ENCODE data around the gene BCAR3. TPM values are rescaled to one million over a fixed set of nuclear protein-coding genes. Genes with fewer than 3 reads are reported as not detected.

BCAR3 gene
- total RNA-seq, 2 donors from 2014 or later: 7.9 to 10.9 TPM

- H3K9me3 ChIP-seq: no peaks in the 10 kb centered on the region
- TF ChIP-seq POLR2A (IDR thresholded peaks at IDR 0.05): no peak
- TF ChIP-seq CTCF (IDR thresholded peaks at IDR 0.05): no peak
- H3K27me3 ChIP-seq: no peaks in the 10 kb centered on the region
- no peaks in the 10 kb centered on the region for H3K36me3 ChIP-seq (replicated peaks in 1 of 2; ENCODE audit: insufficient read depth in 1 of 2, low read depth in 2 of 2)
- 77 to 78% methylated on average over 4 of the region's 4 CpGs for WGBS, 2 donors
- H3K4me3 ChIP-seq: no peak overlapping the region
- peaks cover 50% of the 10 kb centered on the region for H3K4me1 ChIP-seq
- intact Hi-C loops (cut with DNase I): no loop called here
- no peak overlapping the region for H3K27ac ChIP-seq
- no peak for ATAC-seq
- DNase-seq: peak in 1 of 4 donors; percentile 6
Observed at GRCh38 chr1:93596329-93597089, 85.1 kb downstream of the BCAR3 start.

GRCh38 chr1:93595743-93596142, 85.9 kb downstream of the BCAR3 start:
- DNase-seq: no peak
- 74 to 83% methylated on average over 4 of the region's 4 CpGs for WGBS, 2 donors
- no peak overlapping the region for H3K4me3 ChIP-seq
- H3K4me1 ChIP-seq: peaks cover 50% of the 10 kb centered on the region
- TF ChIP-seq CTCF (IDR thresholded peaks at IDR 0.05) (no peak), POLR2A (IDR thresholded peaks at IDR 0.05) (no peak)
- no peak overlapping the region for H3K27ac ChIP-seq
- no peaks in the 10 kb centered on the region for H3K27me3 ChIP-seq
- no peaks in the 10 kb centered on the region for H3K36me3 ChIP-seq (replicated peaks in 1 of 2; ENCODE audit: insufficient read depth in 1 of 2, low read depth in 2 of 2)
- ATAC-seq: no peak
- intact Hi-C loops (cut with DNase I): no loop called here
- H3K9me3 ChIP-seq: no peaks in the 10 kb centered on the region

GRCh38 chr1:93595266-93595665, 86.4 kb downstream of the BCAR3 start:
- 74 to 83% methylated on average over 2 of the region's 2 CpGs for WGBS, 2 donors
- no peak for TF ChIP-seq POLR2A (IDR thresholded peaks at IDR 0.05)
- no peak for TF ChIP-seq CTCF (IDR thresholded peaks at IDR 0.05)
- Histone ChIP-seq H3K4me3 (no peak overlapping the region), H3K27me3 (no peaks in the 10 kb centered on the region), H3K27ac (peak overlapping the region in 2 of 4 donors; percentile 91 to 92), H3K9me3 (no peaks in the 10 kb centered on the region), H3K4me1 (peaks cover 46% of the 10 kb centered on the region), H3K36me3 (replicated peaks in 1 of 2; ENCODE audit: insufficient read depth in 1 of 2, low read depth in 2 of 2) (no peaks in the 10 kb centered on the region)
- intact Hi-C loops (cut with DNase I): no loop called here
- DNase-seq (peak in 1 of 4 donors; percentile 7), ATAC-seq (no peak)

- 100% methylated on average over 1 of the region's 1 CpG for WGBS, 2 donors
- peak overlapping the region; percentile 3 to 92 (median 84) for H3K27ac ChIP-seq
- H3K36me3 ChIP-seq (replicated peaks in 1 of 2; ENCODE audit: insufficient read depth in 1 of 2, low read depth in 2 of 2): no peaks in the 10 kb centered on the region
- ATAC-seq (no peak), DNase-seq (no peak)
- no peaks in the 10 kb centered on the region for H3K27me3 ChIP-seq
- no peak overlapping the region for H3K4me3 ChIP-seq
- H3K4me1 ChIP-seq: peaks cover 43% of the 10 kb centered on the region
- intact Hi-C loops (cut with DNase I): no loop called here
- no peak for TF ChIP-seq POLR2A (IDR thresholded peaks at IDR 0.05)
- no peak for TF ChIP-seq CTCF (IDR thresholded peaks at IDR 0.05)
- H3K9me3 ChIP-seq: no peaks in the 10 kb centered on the region
Observed at GRCh38 chr1:93594603-93594880, 87.1 kb downstream of the BCAR3 start.
